ENCODE data around the gene ACTR5.

DNA sequence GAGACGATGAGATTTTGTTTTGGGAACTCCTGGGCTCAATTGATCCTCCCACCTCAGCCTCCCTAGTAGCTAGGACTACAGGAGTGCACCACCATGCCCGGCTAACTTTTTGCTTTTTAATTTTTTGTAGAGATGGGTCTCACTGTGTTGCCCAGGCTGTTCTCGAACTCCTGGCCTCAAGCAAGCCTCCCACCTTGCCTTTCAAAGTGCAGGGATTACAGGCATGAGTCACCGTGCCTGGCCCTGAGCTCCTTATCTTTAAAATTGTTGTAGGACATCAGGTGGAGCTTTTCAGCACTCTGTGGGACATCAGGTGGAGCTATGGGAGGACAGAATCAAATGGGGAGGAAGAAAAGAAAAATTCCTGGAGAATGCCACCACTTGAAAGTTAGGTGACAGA lies 12.7 kb downstream of the ACTR5 start:
- TF ChIP-seq POLR2AphosphoS5 (IDR thresholded peaks at IDR 0.05) (no peak), MXI1 (conservative IDR thresholded peaks at IDR 0.05; ENCODE audit: poor library complexity, severe bottlenecking) (no peak), RAD21 (conservative IDR thresholded peaks at IDR 0.05) (no peak), EP300 (conservative IDR thresholded peaks at IDR 0.05; ENCODE audit: poor library complexity, severe bottlenecking) (no peak), TAF1 (IDR thresholded peaks at IDR 0.05; ENCODE audit: low read depth) (no peak), SMC3 (conservative IDR thresholded peaks at IDR 0.05; ENCODE audit: poor library complexity) (no peak), EZH2 (IDR thresholded peaks at IDR 0.05; ENCODE audit: borderline replicate concordance, insufficient read depth, low read length, poor library complexity, severe bottlenecking) (no peak)
- TF ChIP-seq, protein P1, sequence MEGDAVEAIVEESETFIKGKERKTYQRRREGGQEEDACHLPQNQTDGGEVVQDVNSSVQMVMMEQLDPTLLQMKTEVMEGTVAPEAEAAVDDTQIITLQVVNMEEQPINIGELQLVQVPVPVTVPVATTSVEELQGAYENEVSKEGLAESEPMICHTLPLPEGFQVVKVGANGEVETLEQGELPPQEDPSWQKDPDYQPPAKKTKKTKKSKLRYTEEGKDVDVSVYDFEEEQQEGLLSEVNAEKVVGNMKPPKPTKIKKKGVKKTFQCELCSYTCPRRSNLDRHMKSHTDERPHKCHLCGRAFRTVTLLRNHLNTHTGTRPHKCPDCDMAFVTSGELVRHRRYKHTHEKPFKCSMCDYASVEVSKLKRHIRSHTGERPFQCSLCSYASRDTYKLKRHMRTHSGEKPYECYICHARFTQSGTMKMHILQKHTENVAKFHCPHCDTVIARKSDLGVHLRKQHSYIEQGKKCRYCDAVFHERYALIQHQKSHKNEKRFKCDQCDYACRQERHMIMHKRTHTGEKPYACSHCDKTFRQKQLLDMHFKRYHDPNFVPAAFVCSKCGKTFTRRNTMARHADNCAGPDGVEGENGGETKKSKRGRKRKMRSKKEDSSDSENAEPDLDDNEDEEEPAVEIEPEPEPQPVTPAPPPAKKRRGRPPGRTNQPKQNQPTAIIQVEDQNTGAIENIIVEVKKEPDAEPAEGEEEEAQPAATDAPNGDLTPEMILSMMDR (IDR thresholded peaks at IDR 0.05; ENCODE audit: poor library complexity, severe bottlenecking) = no peak

All from neural cell (in vitro differentiated cells).